DLD1 (cell line): ENCODE measurements around the gene RANBP10.

Experiments used
- in situ Hi-C: cut with HindIII; loops from 2 replicates; pipeline ENCODE4 v1.10.0; 2017; ENCODE audit warnings: low sequenced_read_pairs

RANBP10 gene

DNA sequence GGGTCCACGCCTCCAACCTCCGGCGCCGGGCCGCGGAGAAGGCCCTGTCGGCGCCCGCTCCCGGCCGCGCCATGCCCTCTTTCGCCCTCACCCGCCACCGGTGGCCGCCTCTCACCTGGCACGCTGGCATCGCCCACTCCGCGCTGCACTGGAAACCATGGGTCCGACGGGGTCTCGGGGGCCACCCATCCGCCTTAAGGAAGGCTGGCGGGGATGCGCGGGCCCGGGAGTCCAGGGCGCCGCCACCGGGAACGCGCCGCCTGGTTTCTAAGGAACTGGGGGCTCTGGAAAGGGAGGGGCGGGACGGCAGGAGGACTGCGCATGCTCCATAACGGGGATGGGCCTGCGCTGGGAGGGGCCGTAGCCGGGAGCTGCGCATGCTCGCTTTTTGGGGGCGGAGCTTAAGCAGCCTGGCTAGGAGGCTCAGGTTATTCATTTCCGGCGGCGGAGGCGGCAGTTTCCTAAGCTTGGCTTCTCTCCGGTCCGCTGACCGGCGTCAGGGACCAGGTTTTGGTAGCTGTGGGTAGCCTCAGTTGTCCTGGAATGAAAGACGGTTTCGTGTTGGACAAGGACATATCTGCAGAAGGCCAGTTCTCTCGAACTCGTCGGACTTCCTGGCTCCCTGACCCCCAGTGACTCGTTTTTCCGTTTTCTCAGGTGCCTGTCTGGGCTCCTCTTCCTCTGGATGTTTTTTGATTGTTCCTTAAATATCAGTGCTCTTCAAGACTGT, 87.1 kb downstream of the RANBP10 start, which contains the start of gene GFOD2:
GFOD2 (minus strand) TSS at position 269 of the 730 bp plus-strand sequence. CDS start 33,601 bp downstream, outside the sequence.
- in situ Hi-C loops, result loop anchor here (5.0 kb wide), 1 partner anchor 103 kb away; no protein-coding TSS in a partner anchor

DNA sequence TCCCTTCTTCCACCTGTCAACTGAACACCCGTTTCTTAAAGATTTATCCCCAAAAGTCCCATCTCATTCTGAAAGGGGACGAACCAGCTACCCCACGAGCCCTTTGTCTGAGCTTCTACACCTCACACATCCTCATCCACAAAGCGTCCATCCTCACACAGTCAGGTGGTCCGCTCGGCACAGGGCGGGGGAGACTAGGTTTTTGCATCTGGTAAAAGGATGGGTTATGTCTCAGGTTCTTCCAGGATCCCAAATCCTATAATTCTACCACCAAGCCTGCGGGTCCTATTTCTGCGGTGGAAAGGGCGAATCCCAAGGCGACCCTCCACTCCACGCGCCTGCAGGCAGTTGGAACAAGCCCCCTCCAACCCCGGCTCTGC, 87.7 kb downstream of the RANBP10 start:
- in situ Hi-C loops, result loop anchor here (5.0 kb wide), 1 partner anchor 104 kb away; no protein-coding TSS in a partner anchor

- in situ Hi-C loops, result loop anchor here (5.0 kb wide), 1 partner anchor 106 kb away; no protein-coding TSS in a partner anchor
Measured at GRCh38 chr16:67716097-67716496, 90.3 kb downstream of the RANBP10 start.

GRCh38 chr16:67714522-67714921, 91.8 kb downstream of the RANBP10 start:
- in situ Hi-C loops, result no loop called here

DNA sequence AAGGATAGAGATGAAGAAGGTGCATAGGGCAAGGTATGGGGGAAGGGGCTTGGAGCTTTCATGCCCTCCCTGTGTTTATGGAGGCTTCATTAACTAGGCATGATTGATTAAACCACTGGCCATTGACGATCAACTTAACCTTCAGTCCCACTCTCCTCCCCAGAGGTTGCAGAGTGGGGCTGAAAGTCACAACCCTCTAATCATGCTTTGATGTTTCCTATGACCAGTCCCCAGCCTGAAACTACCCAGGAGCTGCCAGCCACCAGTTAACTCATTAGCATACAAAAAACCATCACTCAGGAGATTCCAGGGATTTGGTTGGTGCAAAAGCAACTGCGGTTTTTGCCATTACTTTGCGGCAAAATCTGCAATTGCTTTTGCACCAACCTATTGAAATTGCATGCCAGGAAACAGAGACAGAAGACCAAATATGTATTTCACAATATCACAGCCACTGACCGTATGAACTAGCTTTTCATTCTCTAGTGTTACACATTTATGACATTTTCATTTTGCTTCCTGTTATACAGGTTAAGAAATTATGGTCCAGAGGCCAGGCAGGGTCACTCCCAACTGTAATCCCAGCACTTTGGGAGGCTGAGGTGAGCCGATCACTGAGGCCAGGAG, 92.6 kb downstream of the RANBP10 start:
- in situ Hi-C loops, result no loop called here

GRCh38 chr16:67710607-67711006, 95.8 kb downstream of the RANBP10 start:
- in situ Hi-C loops, result no loop called here

DNA sequence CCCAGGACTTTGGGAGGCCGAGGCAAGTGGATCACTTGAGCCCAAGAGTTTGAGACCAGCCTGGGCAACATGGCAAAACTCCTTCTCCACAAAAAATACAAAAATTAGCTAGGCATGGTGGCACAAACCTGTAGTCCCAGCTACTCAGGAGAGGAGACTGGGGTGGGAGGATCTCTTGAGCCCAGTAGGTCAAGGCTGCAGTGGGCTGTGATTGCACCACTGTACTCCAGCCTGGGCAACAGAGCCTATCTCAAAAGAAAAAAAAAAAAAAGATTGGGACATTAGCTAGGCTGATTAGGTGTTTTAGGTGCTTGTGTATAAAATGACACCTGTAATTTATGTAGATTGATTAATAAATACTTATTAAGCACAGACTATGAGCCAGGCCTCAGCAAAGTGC, 97.3 kb downstream of the RANBP10 start:
- in situ Hi-C loops, result no loop called here

- in situ Hi-C loops, result no loop called here
Measured at GRCh38 chr16:67708368-67708771, 98.0 kb downstream of the RANBP10 start.

DNA sequence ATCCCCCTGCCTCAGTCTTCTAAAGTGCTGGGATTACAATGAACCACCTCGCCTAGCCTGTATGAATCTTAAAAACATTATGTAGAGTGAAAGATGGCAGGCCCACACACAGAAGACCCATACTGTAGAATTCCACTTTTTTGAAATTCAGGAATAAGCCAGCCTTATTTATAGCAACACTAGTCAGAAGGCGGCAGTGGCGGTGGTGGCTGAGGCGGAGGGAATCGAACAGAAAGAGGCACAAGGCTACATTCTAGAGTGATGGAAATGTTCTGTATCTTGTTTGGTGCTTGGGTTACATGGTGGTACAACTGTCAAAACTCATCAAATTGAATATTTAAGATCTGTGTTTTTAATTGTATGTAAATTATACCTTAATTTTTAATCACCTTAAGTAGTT, 98.6 kb downstream of the RANBP10 start:
- in situ Hi-C loops, result no loop called here

- in situ Hi-C loops, result no loop called here
Measured at GRCh38 chr16:67707210-67707609, 99.2 kb downstream of the RANBP10 start.

DNA sequence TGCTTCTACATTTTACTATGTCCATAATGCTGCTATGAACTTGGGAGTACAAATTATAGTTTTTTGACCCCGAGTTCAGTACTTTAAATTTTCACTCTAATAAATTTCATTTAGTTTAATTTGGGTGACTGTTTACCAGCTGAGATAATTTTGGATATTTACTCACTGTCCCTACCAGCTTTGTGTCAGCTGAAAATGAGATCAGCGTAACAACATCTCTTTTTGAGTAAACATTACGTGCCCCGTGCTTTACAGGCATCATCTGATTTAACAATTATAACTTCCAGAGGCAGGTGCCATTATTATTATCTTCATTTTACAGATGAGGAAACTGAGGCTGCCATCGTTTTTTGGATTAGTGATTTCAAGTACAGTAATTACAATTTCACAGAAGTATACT, 102.2 kb downstream of the RANBP10 start:
- in situ Hi-C loops, result no loop called here

DNA sequence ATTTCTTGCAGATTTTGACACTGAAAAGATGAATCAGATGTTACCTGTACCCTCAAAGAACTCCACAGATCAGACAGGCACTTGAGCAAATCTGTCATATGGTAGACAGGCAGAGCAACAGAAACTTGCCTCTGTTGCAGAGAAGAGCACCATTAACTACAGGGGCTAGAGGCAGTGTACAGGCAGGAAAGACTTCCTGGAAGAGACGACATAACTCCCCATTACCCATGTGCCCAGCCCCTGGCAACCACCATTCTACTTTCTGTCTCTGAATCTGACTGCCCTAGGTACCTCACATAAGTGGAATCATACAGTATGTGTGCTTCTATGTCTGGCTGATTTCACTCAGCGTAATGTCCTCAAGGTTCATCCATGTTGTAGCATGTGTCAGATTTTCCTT, 102.7 kb downstream of the RANBP10 start:
- in situ Hi-C loops, result no loop called here

- in situ Hi-C loops, result no loop called here
Measured at GRCh38 chr16:67702130-67702529, 104.2 kb downstream of the RANBP10 start.

GRCh38 chr16:67701420-67701819, 104.9 kb downstream of the RANBP10 start:
- in situ Hi-C loops, result no loop called here

DNA sequence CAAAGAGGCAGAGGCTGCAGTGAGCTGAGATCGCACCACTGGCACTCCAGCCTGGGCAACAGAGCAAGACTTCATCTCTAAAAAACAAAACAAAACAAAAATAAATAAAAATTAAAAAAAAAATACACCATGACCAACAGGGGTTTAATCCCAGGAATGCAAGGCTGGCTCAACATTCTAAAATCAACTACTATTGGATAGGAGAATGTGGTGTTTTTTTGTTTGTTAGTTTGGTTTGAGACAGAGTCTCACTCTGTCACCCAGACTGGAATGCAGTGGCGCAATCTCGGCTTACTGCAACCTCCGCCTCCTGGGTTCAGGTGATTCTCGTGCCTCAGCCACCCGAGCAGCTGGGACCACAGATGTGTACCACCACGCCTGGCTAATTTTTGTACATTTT, 107.1 kb downstream of the RANBP10 start:
- in situ Hi-C loops, result loop anchor here (25.0 kb wide), 1 partner anchor 112 kb away; no protein-coding TSS in a partner anchor

DNA sequence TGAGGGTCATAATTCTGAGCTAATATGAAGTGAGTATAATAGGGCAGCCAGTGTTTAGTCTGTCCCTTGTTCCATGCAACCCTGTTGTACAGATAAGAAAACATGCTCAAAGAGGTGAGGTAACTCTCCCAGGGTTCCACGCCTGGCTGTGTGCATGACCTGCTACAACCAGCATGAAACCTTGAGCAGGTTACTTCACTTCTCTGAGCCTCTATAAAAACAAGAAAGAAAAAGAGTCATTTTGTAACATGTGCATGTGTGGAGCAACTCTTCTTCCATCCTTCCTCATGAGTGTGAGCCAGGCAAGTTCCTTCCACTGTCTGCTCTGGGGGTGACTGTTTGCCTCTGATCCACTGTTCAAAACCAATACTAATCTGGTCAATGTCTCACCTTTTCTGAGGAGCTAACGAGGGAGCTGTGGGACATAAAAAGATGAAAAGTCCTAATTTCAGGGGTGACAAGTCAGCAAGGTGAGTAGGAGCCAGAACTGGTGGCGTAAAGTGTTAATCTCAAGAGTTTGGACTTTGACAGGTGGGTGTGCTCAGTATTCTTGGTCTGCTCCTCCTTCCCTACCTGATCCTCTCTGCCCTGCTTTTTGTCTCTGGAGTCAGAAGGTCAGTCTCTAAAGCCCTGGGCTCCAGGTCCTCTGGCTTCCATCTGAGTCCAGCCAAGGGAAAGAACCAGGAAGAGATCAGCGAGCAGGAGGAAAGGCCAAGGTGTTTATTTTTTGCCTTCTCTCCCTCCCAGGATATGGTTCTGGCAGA, 108.8 kb downstream of the RANBP10 start:
- in situ Hi-C loops, result loop anchor here (25.0 kb wide), 1 partner anchor 110 kb away; no protein-coding TSS in a partner anchor

DNA sequence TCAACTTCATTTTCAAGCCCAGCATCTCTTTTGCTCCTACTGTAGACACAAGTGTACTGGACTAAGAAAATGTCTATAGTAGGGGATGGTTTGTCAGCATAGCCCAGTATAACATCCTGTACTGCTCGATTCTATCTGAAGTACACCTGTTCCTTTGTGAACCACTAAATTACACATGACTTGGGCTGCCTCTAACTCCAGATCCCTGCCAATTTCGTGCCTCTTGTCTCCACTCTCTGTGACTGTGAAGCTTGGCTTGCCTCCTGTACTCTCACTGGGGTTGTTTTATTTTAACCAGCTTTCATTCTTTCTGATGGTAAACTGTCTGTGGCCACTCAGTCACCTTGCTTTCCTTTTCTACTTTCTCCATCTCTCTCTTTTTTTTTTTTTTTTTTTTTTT, 111.7 kb downstream of the RANBP10 start:
- in situ Hi-C loops, result loop anchor here (25.0 kb wide), 1 partner anchor 107 kb away; no protein-coding TSS in a partner anchor

- in situ Hi-C loops, result loop anchor here (25.0 kb wide), 1 partner anchor 106 kb away; no protein-coding TSS in a partner anchor
Measured at GRCh38 chr16:67693517-67694285, 112.7 kb downstream of the RANBP10 start.

- in situ Hi-C loops, result loop anchor here (25.0 kb wide), 1 partner anchor 98 kb away; no protein-coding TSS in a partner anchor
Measured at GRCh38 chr16:67685388-67686112, 120.8 kb downstream of the RANBP10 start.

- in situ Hi-C loops, result loop anchor here (25.0 kb wide), 1 partner anchor 96 kb away; no protein-coding TSS in a partner anchor
Measured at GRCh38 chr16:67683767-67684166, 122.6 kb downstream of the RANBP10 start.
